MM.1S (cell line): Measurements from ENCODE around the gene UGT2B15.
"Not testable (repeated sequence)": the region's sequence is repeated elsewhere in the genome, so short reads cannot be mapped to it uniquely, and the experiment has no call there.

ENCODE experiments used
- DNase-seq: peaks from one replicate; pipeline ENCODE4 v3.0.0-alpha.2; 2015
- H2AFZ ChIP-seq: fragments of 300-600 bp; sonication (generic); 2 replicates; pipeline ENCODE4 v1.6.0; 2016; ENCODE audit warnings: antibody characterized with exemption, low read length
- H3F3A ChIP-seq: fragments of 300-600 bp; sonication (generic); 2 replicates; pipeline ENCODE4 v1.6.1; 2016; ENCODE audit warnings: mild to moderate bottlenecking, antibody characterized with exemption, low read length, moderate library complexity, mixed read lengths; ENCODE audit not compliant: insufficient read depth
- H3K27ac ChIP-seq: fragments of 300-600 bp; sonication (generic); 2 replicates; pipeline ENCODE4 v1.5.1; 2016; ENCODE audit warnings: mild to moderate bottlenecking, low read length
- H3K27me3 ChIP-seq: fragments of 300-600 bp; sonication (generic); replicated peaks from 2 replicates; pipeline ENCODE4 v1.6.0; 2016; ENCODE audit warnings: low read length; ENCODE audit not compliant: insufficient read depth
- H3K36me3 ChIP-seq: fragments of 300-600 bp; sonication (generic); replicated peaks from 2 replicates; pipeline ENCODE4 v1.6.1; 2016; ENCODE audit warnings: mild to moderate bottlenecking, low read length, mixed read lengths; ENCODE audit not compliant: insufficient read depth
- H3K4me1 ChIP-seq: fragments of 300-600 bp; sonication (generic); 2 replicates; pipeline ENCODE4 v1.6.1; 2016; ENCODE audit warnings: low read length, mixed read lengths
- H3K4me2 ChIP-seq: fragments of 300-600 bp; sonication (generic); 2 replicates; pipeline ENCODE4 v1.6.0; 2016; ENCODE audit warnings: low read depth, low read length
- H3K4me3 ChIP-seq: fragments of 300-600 bp; sonication (generic); 2 replicates; pipeline ENCODE4 v1.5.1; 2016; ENCODE audit warnings: low read length, mixed read lengths
- H3K79me2 ChIP-seq: fragments of 300-600 bp; sonication (generic); 2 replicates; pipeline ENCODE4 v1.6.1; 2016; ENCODE audit warnings: mixed run types, low read length, mixed read lengths
- H3K9ac ChIP-seq: fragments of 300-600 bp; sonication (generic); 2 replicates; pipeline ENCODE4 v1.6.1; 2016; ENCODE audit warnings: low read length, mixed read lengths
- H3K9me2 ChIP-seq: fragments of 300-600 bp; sonication (generic); replicated peaks from 2 replicates; pipeline ENCODE4 v1.6.1; 2016; ENCODE audit warnings: mild to moderate bottlenecking, low read length, mixed read lengths; ENCODE audit not compliant: insufficient read depth
- H3K9me3 ChIP-seq: fragments of 300-600 bp; sonication (generic); replicated peaks from 2 replicates; pipeline ENCODE4 v1.6.1; 2016; ENCODE audit warnings: mild to moderate bottlenecking, low read length, mixed read lengths; ENCODE audit not compliant: insufficient read depth
- H4K20me1 ChIP-seq: fragments of 300-600 bp; sonication (generic); 2 replicates; pipeline ENCODE4 v1.6.1; 2016; ENCODE audit warnings: mild to moderate bottlenecking, low read length, moderate library complexity, mixed read lengths; ENCODE audit not compliant: insufficient read depth
- EZH2 ChIP-seq: fragments of 300-600 bp; sonication (generic); optimal IDR thresholded peaks from 2 replicates; pipeline ENCODE3; 2017; ENCODE audit warnings: low read depth, mild to moderate bottlenecking, antibody characterized with exemption, low read length, mixed read lengths
- EZH2phosphoT487 ChIP-seq: fragments of 300-600 bp; sonication (generic); IDR thresholded peaks from 2 replicates; pipeline ENCODE4 v1.6.1; 2018; ENCODE audit warnings: antibody characterized with exemption, low read length
- TF ChIP-seq, protein P1 (sequence below): fragments of 300-600 bp; sonication (generic); IDR thresholded peaks from 2 replicates; pipeline ENCODE4 v1.5.1; 2016; ENCODE audit warnings: antibody characterized with exemption, low read length, mixed read lengths

UGT2B15 gene

DNA sequence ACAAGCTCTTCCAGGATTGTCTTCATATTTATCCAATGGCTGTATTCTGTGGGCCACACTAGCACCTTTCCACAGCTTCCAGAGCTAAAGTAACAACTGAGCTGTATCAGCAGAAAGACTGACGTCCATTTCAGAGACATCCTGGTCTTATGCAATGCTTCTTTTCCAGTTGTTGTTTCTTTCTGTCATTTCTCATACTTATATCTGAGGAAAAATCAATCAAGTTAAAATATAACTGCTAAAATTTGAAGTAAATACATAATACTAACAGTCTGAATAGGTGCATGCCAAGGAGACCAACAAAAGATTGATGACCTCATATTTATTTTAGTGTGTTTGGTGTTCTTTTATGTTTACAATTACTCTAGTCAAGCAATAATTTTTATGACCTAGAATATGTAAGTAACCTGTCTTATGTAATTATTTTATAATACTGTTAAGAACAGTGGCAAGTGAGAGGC lies at the start of gene UGT2B15:
Gene UGT2B15, minus strand, starts transcription at position 174 of the 461 bp plus-strand sequence. Its CDS starts 34 bp downstream, at position 140.
- not testable (repeated sequence) for DNase-seq, H3F3A ChIP-seq, H3K9me3 ChIP-seq, H3K79me2 ChIP-seq, H3K4me1 ChIP-seq, H3K9ac ChIP-seq, H3K9me2 ChIP-seq, H3K27ac ChIP-seq, H3K4me3 ChIP-seq, H3K4me2 ChIP-seq, H2AFZ ChIP-seq, H4K20me1 ChIP-seq, H3K36me3 ChIP-seq, H3K27me3 ChIP-seq

DNA sequence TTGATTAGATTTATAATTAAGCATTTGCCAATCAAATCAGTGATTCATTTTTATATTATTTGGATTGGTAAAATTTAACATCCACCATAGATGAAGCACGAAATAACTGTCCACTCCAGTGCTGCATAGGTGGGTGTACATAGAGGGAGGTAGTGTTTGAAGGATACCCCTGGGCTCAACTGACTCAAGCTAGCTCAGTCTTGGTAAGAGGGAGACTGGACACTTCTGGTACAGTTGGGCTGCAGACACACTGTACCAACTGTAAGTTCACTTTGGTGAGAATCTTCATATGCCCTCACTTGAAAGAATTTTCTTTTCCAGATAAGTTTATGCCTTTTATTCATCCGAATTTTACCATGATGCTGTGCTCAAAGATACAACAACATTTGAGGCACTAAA lies 48.6 kb upstream of the UGT2B15 start:
- Histone ChIP-seq H3K4me2 (no peak overlapping the region), H3K27me3 (no peaks in the 10 kb centered on the region), H4K20me1 (no peaks in the 10 kb centered on the region), H3F3A (no peaks in the 10 kb centered on the region), H2AFZ (no peak overlapping the region), H3K9me2 (no peaks in the 10 kb centered on the region), H3K4me3 (no peak overlapping the region), H3K79me2 (no peaks in the 10 kb centered on the region), H3K9ac (no peak overlapping the region), H3K9me3 (no peaks in the 10 kb centered on the region), H3K27ac (no peak overlapping the region), H3K36me3 (no peaks in the 10 kb centered on the region), H3K4me1 (peaks cover 3% of the 10 kb centered on the region; the same call in 1 of the 2 replicates)
- DNase-seq: no peak
- TF ChIP-seq EZH2phosphoT487: no peak
- no peak for TF ChIP-seq EZH2
- TF ChIP-seq, protein P1, sequence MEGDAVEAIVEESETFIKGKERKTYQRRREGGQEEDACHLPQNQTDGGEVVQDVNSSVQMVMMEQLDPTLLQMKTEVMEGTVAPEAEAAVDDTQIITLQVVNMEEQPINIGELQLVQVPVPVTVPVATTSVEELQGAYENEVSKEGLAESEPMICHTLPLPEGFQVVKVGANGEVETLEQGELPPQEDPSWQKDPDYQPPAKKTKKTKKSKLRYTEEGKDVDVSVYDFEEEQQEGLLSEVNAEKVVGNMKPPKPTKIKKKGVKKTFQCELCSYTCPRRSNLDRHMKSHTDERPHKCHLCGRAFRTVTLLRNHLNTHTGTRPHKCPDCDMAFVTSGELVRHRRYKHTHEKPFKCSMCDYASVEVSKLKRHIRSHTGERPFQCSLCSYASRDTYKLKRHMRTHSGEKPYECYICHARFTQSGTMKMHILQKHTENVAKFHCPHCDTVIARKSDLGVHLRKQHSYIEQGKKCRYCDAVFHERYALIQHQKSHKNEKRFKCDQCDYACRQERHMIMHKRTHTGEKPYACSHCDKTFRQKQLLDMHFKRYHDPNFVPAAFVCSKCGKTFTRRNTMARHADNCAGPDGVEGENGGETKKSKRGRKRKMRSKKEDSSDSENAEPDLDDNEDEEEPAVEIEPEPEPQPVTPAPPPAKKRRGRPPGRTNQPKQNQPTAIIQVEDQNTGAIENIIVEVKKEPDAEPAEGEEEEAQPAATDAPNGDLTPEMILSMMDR: no peak

DNA sequence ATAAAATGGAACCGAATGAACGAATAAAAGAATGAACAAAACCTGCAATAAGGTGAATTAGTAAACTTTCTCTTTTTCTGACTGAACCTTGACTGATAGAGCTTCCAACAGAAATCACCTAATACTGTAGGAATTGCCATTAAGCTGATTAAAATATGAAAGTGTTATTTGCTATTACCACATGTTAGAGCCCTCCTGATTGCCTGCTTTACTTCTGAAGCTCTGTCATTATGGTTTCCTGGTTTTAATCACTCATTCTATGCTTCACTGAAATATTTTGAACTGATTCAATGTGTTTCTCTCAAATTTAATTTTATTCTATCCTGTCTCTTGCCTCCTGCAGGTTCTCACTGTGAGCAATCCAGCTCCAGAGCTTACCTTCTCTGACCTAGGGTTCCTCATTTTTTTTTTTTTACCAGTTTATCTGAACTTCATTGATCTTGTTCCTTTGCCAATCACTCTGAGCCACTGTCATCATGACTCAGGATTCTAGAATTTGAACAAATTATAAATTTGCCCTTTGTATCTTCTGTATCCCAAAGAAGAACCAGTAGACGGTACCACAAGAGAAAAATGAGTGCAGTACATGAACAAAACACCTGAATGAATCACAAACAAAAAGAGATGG lies 48.1 kb upstream of the UGT2B15 start:
- Histone ChIP-seq H3K36me3 (no peaks in the 10 kb centered on the region), H3K27me3 (no peaks in the 10 kb centered on the region), H4K20me1 (no peaks in the 10 kb centered on the region), H3K9me2 (no peaks in the 10 kb centered on the region), H2AFZ (no peak overlapping the region), H3K79me2 (no peaks in the 10 kb centered on the region), H3K9ac (no peak overlapping the region), H3K4me3 (no peak overlapping the region), H3F3A (no peaks in the 10 kb centered on the region), H3K4me2 (no peak overlapping the region), H3K27ac (no peak overlapping the region), H3K4me1 (peaks cover 3% of the 10 kb centered on the region; the same call in 1 of the 2 replicates), H3K9me3 (no peaks in the 10 kb centered on the region)
- TF ChIP-seq EZH2phosphoT487 (no peak), EZH2 (no peak)
- TF ChIP-seq, protein P1: no peak
- DNase-seq: no peak

DNA sequence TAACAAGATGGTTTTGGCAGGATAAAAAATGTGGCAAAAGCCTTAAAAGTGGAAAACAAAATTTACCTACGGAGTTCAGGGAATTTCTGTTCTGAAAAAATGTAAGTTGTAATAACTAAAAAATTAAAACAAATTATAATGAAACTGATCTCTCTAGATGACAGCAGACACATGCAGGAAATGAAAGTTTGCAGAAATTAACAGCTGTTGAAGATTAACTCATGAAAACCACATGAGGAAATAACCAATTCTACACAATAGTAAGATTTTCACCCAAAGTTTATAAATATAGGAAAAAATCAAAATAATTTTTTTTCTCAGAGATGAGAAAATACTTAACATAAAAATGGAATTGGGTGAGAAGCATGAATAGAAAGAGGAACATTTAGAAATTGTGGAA lies 47.5 kb upstream of the UGT2B15 start:
- H3K9ac ChIP-seq: no peak overlapping the region
- H3K4me2 ChIP-seq: no peak overlapping the region
- no peaks in the 10 kb centered on the region for H3K9me3 ChIP-seq
- no peak overlapping the region for H3K27ac ChIP-seq
- no peak overlapping the region for H2AFZ ChIP-seq
- H3F3A ChIP-seq: no peaks in the 10 kb centered on the region
- TF ChIP-seq EZH2 (no peak), EZH2phosphoT487 (no peak)
- TF ChIP-seq, protein P1: no peak
- no peak for DNase-seq
- H3K4me3 ChIP-seq: no peak overlapping the region
- H3K9me2 ChIP-seq: no peaks in the 10 kb centered on the region
- H3K79me2 ChIP-seq: no peaks in the 10 kb centered on the region
- peaks cover 3% of the 10 kb centered on the region; the same call in 1 of the 2 replicates for H3K4me1 ChIP-seq
- no peaks in the 10 kb centered on the region for H3K27me3 ChIP-seq
- no peaks in the 10 kb centered on the region for H4K20me1 ChIP-seq
- no peaks in the 10 kb centered on the region for H3K36me3 ChIP-seq
